T-helper 22 cell (primary cell): ENCODE data around the gene ADD2.
"Not testable (repeated sequence)": the region's sequence is repeated elsewhere in the genome, so short reads cannot be mapped to it uniquely, and the experiment has no call there.

Experiments
- DNase-seq: peaks from one replicate; pipeline ENCODE4 v3.0.0-alpha.2; 2020; ENCODE audit warnings: low read depth

The ADD2 gene

GRCh38 chr2:70639841-70640436 is 128.1 kb downstream of the ADD2 start:
- no peak for DNase-seq

DNA sequence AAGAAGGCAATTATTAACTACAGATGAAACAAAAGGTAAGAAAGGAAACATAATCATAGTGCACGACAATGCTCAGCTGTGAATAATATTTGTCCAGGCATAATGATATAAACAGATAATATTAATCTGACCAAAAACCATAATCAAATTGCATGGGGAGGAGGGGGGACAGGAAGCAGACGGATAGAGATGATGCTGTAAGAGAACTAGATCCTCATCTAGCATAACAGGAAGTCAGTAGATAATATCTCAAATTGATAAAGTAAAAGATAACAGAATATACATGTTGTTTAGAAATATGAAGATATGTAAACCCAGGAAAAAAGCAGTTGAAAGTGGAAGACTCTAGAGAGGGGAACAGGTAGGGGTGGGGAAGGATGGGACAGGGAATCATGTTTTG is 129.4 kb downstream of the ADD2 start:
- DNase-seq: no peak

GRCh38 chr2:70633508-70633907 is 134.5 kb downstream of the ADD2 start:
- no peak for DNase-seq

GRCh38 chr2:70632966-70633365 is 135.0 kb downstream of the ADD2 start:
- DNase-seq: no peak

- no peak for DNase-seq
Measured at GRCh38 chr2:70632388-70632787, 135.6 kb downstream of the ADD2 start.

GRCh38 chr2:70630761-70631160 is 137.2 kb downstream of the ADD2 start:
- no peak for DNase-seq

- no peak for DNase-seq
Measured at GRCh38 chr2:70627211-70627898, 140.6 kb downstream of the ADD2 start.

- no peak for DNase-seq
Measured at GRCh38 chr2:70626254-70626990, 141.6 kb downstream of the ADD2 start.

- not testable (repeated sequence) for DNase-seq
Measured at GRCh38 chr2:70621536-70621935, 146.5 kb downstream of the ADD2 start.

DNA sequence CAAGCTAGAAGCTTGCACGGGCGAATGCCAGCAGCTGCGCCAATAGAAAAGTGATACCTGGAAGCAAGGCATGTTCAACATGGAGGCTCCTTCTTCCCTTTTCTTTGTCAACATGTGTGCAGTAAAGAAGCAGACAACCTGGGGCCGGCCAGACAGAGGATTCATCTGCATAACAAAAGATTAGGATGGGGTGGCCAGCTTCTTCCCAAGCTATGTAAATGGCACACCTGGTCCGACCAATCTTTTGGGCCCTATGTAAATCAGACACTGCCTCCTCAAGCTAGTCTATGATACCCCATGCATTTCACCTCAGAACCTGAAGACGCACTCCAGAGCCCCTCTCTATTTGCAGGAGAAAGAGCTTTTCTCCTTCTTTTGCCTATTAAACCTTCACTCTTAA is 148.0 kb downstream of the ADD2 start:
- DNase-seq: no peak

DNA sequence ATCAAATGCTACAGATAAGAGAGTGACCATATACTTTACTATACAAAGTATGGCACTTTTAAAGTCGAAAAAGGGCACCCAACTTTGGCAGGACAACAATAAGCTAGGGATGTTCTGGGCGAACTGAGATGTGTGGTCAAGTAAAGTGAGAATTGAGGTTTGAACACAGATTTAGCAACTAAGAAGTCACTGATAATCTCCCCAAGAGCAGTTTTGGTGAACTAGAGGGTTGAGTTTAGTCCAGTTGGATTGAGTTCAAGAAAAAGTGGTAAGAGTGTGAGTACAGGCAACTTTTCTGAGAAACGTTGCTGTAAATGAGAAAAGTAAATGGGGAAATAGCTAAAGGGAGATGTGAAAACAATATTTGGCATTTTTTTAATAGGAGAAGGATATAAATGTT is 148.8 kb downstream of the ADD2 start:
- no peak for DNase-seq

- DNase-seq: no peak
Measured at GRCh38 chr2:70616168-70616694, 151.8 kb downstream of the ADD2 start.

DNA sequence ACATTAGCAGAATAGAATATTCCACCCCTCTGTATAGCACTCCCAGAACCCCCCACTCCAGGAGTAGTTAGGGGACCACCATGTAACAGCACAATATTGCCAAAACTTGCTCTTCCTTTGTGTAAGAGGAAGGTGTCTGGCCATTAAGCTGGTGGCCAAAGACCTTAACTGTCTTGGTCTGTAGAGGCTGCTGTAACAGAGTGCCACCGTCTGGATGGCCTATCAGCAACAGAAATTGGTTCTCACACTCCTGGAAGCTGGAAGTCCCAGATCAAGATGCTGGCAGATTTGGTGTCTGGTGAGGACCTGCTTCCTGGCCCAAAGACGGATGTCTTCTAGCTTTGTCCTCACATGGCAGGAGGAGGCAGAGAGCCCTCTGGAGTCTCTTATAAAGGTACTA is 152.8 kb downstream of the ADD2 start:
- no peak for DNase-seq

DNA sequence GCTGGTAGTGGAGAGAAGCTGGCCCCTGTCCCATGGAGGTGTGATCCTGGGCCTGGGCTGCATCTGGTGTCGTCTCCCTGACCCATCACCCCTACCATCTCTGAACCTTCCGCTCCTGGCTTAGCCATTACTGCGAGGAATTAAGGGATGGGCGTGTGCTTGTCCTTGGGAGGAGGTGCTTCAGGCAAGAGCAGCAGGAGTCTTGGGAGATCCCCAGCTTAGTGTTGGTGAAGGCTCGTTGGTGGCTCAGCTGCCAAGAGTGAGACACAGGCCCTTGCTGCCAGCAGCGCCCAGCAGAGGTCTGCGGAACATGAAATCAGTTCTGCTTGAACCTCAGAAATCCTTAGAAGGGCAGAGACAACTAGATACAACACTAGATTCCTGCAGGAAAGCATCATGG is 154.5 kb downstream of the ADD2 start:
- no peak for DNase-seq

DNA sequence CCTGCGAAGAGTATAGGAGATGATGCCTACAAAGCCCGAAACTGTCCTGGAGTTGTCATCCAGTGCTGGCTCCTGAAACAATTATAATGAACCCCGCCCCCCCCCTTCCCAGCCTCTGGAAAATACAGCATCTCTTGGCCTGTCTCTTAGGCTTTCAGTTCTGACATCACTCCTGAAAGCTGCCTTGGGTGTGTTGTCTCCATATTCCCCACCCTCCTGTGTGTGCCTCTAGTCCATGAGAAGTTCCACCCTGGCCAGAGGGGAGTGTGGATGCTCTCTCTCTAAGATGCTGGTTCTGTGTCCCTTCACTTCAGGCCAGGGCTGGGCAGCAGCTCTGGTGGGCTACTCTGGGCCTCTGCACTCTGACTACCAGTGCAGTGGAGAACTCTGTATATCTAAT is 155.4 kb downstream of the ADD2 start:
- no peak for DNase-seq

DNA sequence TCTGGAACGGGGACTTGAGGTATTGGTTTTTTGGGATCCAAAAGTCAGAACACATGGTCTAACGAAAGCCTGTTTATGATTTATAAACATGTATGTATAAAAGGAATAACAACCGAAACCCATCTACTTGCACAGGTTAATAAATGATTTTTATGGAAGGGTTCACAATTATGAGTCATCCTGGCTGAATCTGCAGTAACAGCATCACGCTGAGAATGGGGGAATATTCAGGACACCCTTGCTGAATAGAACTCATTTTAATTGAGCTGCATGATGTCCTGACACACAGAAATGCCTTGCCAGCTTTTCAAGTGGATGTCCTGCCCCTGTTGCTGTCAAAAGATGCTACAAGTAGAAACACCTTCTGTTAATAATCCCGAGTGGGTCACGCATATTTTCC is 159.6 kb downstream of the ADD2 start:
- no peak for DNase-seq

GRCh38 chr2:70607121-70607561 is 160.9 kb downstream of the ADD2 start:
- no peak for DNase-seq
